GM12873 (cell line): ENCODE results near the gene ADARB2.

ENCODE experiments used
- CTCF ChIP-seq: IDR thresholded peaks from 2 replicates; pipeline ENCODE4 v1.5.1; 2012; ENCODE audit warnings: low read depth, mild to moderate bottlenecking, moderate library complexity, low read length, control low read depth; ENCODE audit not compliant: insufficient read depth; ENCODE audit errors: missing control alignments

The ADARB2 gene

GRCh38 chr10:1209355-1209979 is 527.9 kb downstream of the ADARB2 start:
- no peak for TF ChIP-seq CTCF

- no peak for TF ChIP-seq CTCF
These were observed 528.7 kb downstream of the ADARB2 start for GRCh38 chr10:1208366-1209311.

- no peak for TF ChIP-seq CTCF
These were observed 530.7 kb downstream of the ADARB2 start for GRCh38 chr10:1206601-1207000.

GRCh38 chr10:1206101-1206500 is 531.2 kb downstream of the ADARB2 start:
- TF ChIP-seq CTCF, result no peak

GRCh38 chr10:1205450-1206030 is 531.8 kb downstream of the ADARB2 start:
- TF ChIP-seq CTCF, result no peak

GRCh38 chr10:1204434-1205326 is 532.6 kb downstream of the ADARB2 start:
- no peak for TF ChIP-seq CTCF
